ENCODE measurements around the gene MYL1.

Gene MYL1

GRCh38 chr2:210315015-210315788 is at the start of gene MYL1:
MYL1 (minus strand) TSS chr2:210315174; CDS start chr2:210315042, 132 bp downstream.
- no peak for DNase-seq (ENCODE audit: low read depth)

GRCh38 chr2:210363876-210364275 is 48.9 kb upstream of the MYL1 start:
- no peak for DNase-seq (ENCODE audit: low read depth)

DNA sequence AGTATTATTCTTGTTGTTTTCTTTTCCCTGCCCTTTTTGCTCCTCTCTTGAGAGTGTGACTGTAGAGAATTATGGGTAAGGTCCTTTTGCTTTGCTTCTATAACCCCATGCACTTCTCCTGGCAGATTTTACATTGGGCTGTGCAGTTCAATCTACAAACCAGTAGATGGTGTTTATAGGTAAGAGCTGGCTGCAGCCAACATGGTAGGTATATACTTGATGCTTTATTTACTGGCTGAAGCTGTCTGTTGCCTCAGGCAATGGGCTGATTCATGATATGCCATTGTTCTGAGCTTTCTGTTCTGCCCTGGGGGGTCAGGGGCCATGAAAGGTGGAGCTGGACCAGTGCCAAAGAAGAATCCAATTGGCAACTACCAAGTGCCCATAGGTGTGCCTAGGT is 48.3 kb upstream of the MYL1 start:
- DNase-seq (ENCODE audit: low read depth), result no peak

DNA sequence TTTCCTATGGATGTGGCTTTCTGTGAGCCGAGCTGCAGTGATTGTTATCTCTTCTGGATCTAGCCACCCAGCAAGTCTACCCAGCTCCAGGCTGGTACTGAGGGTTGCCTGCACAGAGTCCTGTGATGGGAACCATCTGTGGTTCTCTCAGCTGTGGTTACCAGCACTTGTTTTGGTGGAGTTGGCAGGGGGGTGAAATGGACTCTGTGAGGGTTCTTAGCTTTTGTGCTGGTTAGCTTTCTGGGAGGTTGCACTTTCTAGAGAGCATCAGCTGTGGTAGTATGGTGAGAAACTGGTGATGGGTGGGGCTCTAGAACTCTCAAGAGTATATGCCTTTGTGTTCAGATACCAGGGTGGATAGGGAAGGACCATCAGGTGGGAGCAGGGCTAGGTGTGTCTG is 45.4 kb upstream of the MYL1 start:
- DNase-seq (ENCODE audit: low read depth), result no peak

GRCh38 chr2:210356944-210357343 is 42.0 kb upstream of the MYL1 start:
- no peak for DNase-seq (ENCODE audit: low read depth)

GRCh38 chr2:210337159-210337558 is 22.2 kb upstream of the MYL1 start:
- no peak for DNase-seq (ENCODE audit: low read depth)

DNA sequence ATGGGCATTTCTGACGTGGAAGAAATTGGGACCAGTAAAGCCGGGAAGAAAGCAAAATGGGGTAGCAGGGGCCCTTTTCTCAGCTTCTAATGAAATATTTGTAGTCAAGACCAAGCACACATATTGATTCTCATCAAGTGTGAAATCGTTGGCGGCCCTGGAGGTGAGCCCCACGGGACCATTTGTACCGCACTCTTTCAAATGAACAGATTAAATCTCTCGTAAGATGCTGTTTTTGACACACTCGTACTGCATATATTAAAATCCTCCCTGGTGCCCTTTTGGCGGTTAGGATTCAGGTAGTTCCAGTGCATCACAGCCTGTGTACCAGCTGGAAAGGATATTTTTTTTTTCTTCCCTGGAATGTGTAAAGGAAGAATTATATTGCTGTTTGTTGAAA is 9.9 kb upstream of the MYL1 start:
- no peak for DNase-seq (ENCODE audit: low read depth)

DNA sequence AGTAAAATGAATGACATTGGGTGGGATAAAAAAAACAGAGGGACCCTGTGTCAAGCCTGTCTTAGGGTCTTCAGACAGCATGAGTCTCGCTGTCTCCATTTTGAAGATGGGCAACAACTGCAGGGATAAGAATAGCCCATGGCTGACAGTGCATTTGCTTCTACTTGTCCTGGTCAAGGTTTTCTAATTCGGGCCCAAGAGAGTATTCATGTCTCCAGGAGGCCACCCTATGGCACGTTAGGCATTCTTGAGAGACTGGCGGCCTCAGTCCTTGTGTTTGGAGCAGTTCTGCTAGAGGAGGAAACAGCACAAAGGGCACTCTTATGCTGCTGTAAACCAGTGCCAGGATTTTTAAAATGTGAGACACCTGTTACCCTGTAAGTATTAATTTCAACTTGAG is 9.5 kb upstream of the MYL1 start:
- DNase-seq (ENCODE audit: low read depth), result no peak

DNA sequence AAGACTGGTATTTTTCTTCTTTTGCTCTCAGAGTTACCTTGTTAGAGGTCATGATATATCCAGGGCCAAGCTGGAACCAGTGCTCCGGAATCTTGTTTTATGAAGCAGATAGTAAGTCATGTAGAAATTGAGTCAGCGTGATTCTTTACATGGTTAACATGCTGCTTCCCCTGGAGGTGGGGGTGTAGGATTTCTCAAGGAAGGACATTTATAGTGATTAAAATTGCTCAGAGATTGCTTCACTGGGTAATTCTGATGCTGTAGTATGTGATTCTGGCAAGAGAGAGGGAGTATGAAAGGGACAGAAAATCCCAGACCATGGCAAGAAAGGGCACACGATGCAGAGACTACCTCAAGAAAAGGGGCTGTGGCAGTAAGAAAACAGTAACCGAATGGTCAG is 8.0 kb upstream of the MYL1 start:
- DNase-seq (ENCODE audit: low read depth), result no peak

DNA sequence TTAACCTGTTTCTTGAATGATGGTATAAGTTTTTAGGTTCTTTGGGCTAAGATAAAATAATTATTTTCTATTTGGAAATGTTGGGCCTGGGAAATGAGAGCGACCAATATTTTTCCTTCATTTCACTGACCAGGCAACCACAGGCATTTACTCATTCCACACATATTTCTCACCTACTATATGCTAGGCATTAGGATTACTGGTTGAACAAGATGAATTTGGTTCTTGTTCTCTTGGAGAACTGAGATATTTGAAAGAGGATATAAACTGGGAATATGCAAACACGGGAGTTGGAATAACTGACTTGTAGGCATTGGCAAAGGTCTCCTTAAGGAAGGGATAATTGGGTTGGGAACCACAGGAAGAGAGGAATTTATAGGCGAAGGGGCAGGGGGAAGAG is 3.9 kb upstream of the MYL1 start:
- peak; percentile 9 for DNase-seq (ENCODE audit: low read depth)

DNA sequence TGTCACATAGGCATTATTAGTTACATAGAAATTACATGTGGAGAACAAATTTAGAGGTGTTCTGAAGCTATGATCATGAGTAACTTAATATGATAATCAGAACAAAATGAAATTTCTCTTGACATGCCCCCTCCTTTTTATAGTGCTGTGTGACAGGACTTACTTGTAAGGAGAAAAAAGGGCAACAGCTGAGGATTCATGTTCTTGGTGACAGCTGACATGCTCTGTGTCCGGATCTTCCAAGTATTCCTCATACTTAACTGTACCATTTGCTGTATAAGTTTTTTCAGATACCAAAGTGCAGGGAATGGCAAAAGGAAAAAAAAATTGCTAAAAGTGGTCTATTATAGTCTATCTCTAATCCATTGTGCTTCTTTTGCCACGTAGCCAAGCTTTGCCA is 3.5 kb upstream of the MYL1 start:
- DNase-seq (ENCODE audit: low read depth), result no peak

- DNase-seq (ENCODE audit: low read depth), result no peak
Observed at GRCh38 chr2:210310550-210310949, 4.4 kb downstream of the MYL1 start.

- no peak for DNase-seq (ENCODE audit: low read depth)
Observed at GRCh38 chr2:210309548-210310233, 5.3 kb downstream of the MYL1 start.

GRCh38 chr2:210303498-210303897 is 11.5 kb downstream of the MYL1 start:
- no peak for DNase-seq (ENCODE audit: low read depth)

DNA sequence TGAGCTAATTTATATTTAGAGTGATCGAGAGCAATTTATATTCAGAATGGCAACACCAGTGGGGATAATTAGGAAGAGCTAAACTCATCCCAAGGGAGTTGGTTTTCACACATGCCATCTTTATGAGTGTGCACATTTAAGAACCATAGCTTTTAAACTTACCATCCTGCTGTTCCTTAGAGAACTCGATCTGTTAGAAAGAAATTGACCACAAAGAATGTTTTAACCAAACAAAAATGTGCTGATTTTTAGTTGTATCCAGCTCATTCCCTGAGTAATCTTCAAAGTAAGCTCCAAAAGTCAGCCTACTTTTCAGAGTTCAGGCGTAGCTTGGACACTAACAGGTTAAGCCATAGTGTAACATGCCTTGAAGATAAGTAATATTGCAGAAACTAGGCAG is 12.6 kb downstream of the MYL1 start:
- peak; percentile 26 for DNase-seq (ENCODE audit: low read depth)

- DNase-seq (ENCODE audit: low read depth), result no peak
Observed at GRCh38 chr2:210299866-210300373, 15.1 kb downstream of the MYL1 start.

DNA sequence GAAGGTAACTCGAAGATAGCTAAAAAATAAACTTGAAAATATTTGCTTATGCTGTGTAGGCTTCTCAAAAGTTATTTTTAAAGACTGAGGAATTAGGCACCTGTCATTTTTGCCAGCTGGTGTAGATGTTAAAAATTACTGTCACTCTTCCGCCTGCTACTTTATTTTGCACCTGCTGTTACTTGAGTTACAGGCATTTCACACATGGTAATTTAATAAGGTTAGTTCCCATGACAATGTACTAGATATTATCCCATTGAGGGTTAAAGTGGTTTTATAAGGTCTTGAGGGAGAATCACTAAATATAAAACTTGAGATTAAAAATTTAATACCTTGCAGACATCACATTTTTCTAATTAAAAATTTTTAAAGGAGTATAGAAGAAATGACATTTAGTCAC is 26.6 kb downstream of the MYL1 start:
- no peak for DNase-seq (ENCODE audit: low read depth)

GRCh38 chr2:210287301-210287700 is 27.7 kb downstream of the MYL1 start:
- DNase-seq (ENCODE audit: low read depth), result no peak

GRCh38 chr2:210286123-210286680 is 28.8 kb downstream of the MYL1 start:
- no peak for DNase-seq (ENCODE audit: low read depth)

GRCh38 chr2:210277133-210277532 is 37.8 kb downstream of the MYL1 start:
- DNase-seq (ENCODE audit: low read depth), result no peak

- no peak for DNase-seq (ENCODE audit: low read depth)
Observed at GRCh38 chr2:210271300-210271699, 43.7 kb downstream of the MYL1 start.

DNA sequence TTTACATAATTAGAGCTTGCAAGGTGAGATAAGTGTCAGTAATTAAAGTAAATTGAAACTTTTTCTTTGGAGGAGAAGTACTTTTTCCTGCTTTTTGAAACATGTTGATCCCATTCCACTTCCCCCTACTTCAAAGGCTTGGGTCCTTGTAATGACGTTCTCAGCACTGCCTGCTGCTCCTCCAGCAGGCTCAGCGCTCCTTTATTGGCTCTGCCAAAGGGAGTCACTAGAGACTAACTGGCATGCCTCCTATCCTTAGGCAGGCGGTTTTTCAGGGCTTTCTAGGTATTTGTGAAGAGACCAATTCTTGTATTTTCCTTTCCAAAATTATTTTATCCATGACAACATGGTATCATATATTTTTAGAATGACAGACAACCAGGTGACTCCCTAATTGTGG is 45.8 kb downstream of the MYL1 start:
- DNase-seq (ENCODE audit: low read depth), result no peak

DNA sequence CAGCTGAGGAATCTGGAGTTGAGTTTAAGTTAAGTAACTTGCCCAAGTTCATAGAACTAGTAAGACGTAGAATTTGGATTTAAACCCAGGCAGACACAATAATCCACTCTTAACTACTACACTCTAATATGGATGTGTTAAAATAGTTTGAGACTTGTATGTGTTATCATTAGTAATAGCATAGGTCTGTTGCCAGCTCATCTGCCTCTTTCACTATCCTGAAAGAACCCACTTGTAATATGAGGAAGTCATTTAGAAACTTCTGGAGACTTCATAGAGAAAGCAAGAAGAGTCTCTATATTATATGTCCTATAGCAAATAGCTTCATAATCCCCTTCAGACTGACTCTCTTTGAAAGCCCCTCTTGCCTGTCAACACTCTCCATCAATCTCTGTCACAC is 46.7 kb downstream of the MYL1 start:
- DNase-seq (ENCODE audit: low read depth), result no peak

Measured in non-pigmented ciliary epithelial cell (primary cell).